H1 (cell line): ENCODE data around the gene ATP6V1F. TPM values are rescaled to one million over a fixed set of nuclear protein-coding genes. Genes with fewer than 3 reads are reported as not detected.

Experiments
- BACH1 ChIP-seq: IDR thresholded peaks from 2 replicates; pipeline ENCODE4 v1.6.1; 2012; ENCODE audit warnings: low read length, improper control_type of control experiment
- CBX5 ChIP-seq: fragments of 300-800, 300-1000 bp; sonication (generic); IDR thresholded peaks from 2 replicates; pipeline ENCODE4 v1.7.1; 2016; ENCODE audit warnings: antibody characterized with exemption, low read length, low read depth
- CTCF ChIP-seq, 3 experiments: IDR thresholded peaks; 1 replicate in 2 of 3; 2 replicates in 1 of 3; pipeline versions ENCODE4 v1.5.1 to v1.6.1; 2011; ENCODE audit warnings: low read length in 3 of 3, mild to moderate bottlenecking in 3 of 3, inconsistent platforms in 2 of 3, low read depth in 1 of 3, moderate library complexity in 1 of 3; ENCODE audit not compliant: insufficient read depth in 1 of 3; ENCODE audit errors: control extremely low read depth in 1 of 3
- EGR1 ChIP-seq: IDR thresholded peaks from 2 replicates; pipeline ENCODE4 v1.6.1; 2011; ENCODE audit warnings: low read depth, low read length, borderline replicate concordance
- EZH2 ChIP-seq: fragments of 200-600 bp; sonication (generic); IDR thresholded peaks from 2 replicates; pipeline ENCODE4 v1.7.1; 2012; ENCODE audit warnings: low read depth, mild to moderate bottlenecking, moderate library complexity, low read length, inconsistent platforms; ENCODE audit not compliant: severe bottlenecking
- HDAC6 ChIP-seq: IDR thresholded peaks from one replicate; pipeline ENCODE4 v1.7.1; 2012; ENCODE audit warnings: low read depth, mild to moderate bottlenecking, inconsistent platforms, low read length, moderate library complexity
- KDM4A ChIP-seq: IDR thresholded peaks from one replicate; pipeline ENCODE4 v1.7.1; 2012; ENCODE audit warnings: low read depth, mild to moderate bottlenecking, moderate library complexity, low read length, inconsistent platforms; ENCODE audit not compliant: severe bottlenecking
- NANOG ChIP-seq: IDR thresholded peaks from 2 replicates; pipeline ENCODE4 v1.6.1; 2011; ENCODE audit warnings: low read length, low read depth, mild to moderate bottlenecking, inconsistent platforms; ENCODE audit not compliant: insufficient read depth, poor library complexity, severe bottlenecking
- RBBP5 ChIP-seq: IDR thresholded peaks from 2 replicates; pipeline ENCODE4 v1.7.1; 2012; ENCODE audit warnings: low read depth, mild to moderate bottlenecking, inconsistent platforms, low read length, moderate library complexity, borderline replicate concordance
- RNF2 ChIP-seq: fragments of 200-900, 300-1000 bp; sonication (generic); IDR thresholded peaks from 2 replicates; pipeline ENCODE4 v1.7.1; 2016; ENCODE audit warnings: borderline replicate concordance, low read depth, mild to moderate bottlenecking, antibody characterized with exemption, low read length; ENCODE audit not compliant: poor library complexity, severe bottlenecking; ENCODE audit errors: missing control alignments
- SAP30 ChIP-seq: fragments of 300-600 bp; sonication (generic); IDR thresholded peaks from 2 replicates; pipeline ENCODE4 v1.7.1; 2012; ENCODE audit warnings: low read length, moderate library complexity, mild to moderate bottlenecking, inconsistent platforms; ENCODE audit not compliant: insufficient read depth, insufficient replicate concordance
- SIN3A ChIP-seq, 2 experiments: IDR thresholded peaks in 1 of 2; conservative IDR thresholded peaks in 1 of 2; 2 replicates each; pipeline ENCODE4 v1.6.1; 2011 to 2012; ENCODE audit warnings: low read length in 2 of 2, improper control_type of control experiment in 1 of 2, low read depth in 1 of 2, mild to moderate bottlenecking in 1 of 2
- SP2 ChIP-seq: IDR thresholded peaks from 2 replicates; pipeline ENCODE4 v1.6.1; 2012; ENCODE audit warnings: mild to moderate bottlenecking, low read length, inconsistent platforms
- TAF1 ChIP-seq: IDR thresholded peaks from 2 replicates; pipeline ENCODE4 v1.6.1; 2011; ENCODE audit warnings: mild to moderate bottlenecking, low read depth, low read length
- TCF12 ChIP-seq: IDR thresholded peaks from 2 replicates; pipeline ENCODE4 v1.6.1; 2011; ENCODE audit warnings: low read depth, mild to moderate bottlenecking, low read length
- TEAD4 ChIP-seq: IDR thresholded peaks from 2 replicates; pipeline ENCODE4 v1.6.1; 2012; ENCODE audit warnings: low read depth, low read length, inconsistent platforms, mixed read lengths
- USF2 ChIP-seq: IDR thresholded peaks from 2 replicates; pipeline ENCODE4 v1.6.1; 2011; ENCODE audit warnings: low read length, improper control_type of control experiment
- YY1 ChIP-seq: IDR thresholded peaks from 2 replicates; pipeline ENCODE4 v1.6.1; 2011; ENCODE audit warnings: low read depth, mild to moderate bottlenecking, low read length
- polyA plus RNA-seq, 7 experiments: library from polyadenylated mRNA; depleted of rRNA in 3 of 7; stranded (reverse) in 5 of 7; unstranded in 2 of 7; fragments of >200 nt in 5 of 7; fragments of 200-250 nt in 2 of 7; gene quantifications; 1 replicate in 5 of 7; 2 replicates in 1 of 7; 4 replicates in 1 of 7; pipeline versions ENCODE4 v1.2.1 to v1.2.3, GENCODE V29; 2011 to 2013; ENCODE audit warnings: missing spikeins in 2 of 7, mixed read lengths in 2 of 7
- total RNA-seq: library from RNA; stranded (reverse); fragmentation: NEBNext Ultra II Directional; extraction: Animal tissue kit (Norgen Biotek cat#: 25700); gene quantifications from 2 replicates; pipeline ENCODE4 v1.2.1, GENCODE V29; 2021

ATP6V1F gene
- total and polyA plus RNA-seq, 2 of the 8 experiments (the other 6 are each of a cell fraction or from before 2014, with no cell fraction given), result 104 to 318 TPM

GRCh38 chr7:128831994-128832879 is 30.4 kb upstream of the ATP6V1F start (continued):
- TF ChIP-seq HDAC6, result no peak
- no peak for TF ChIP-seq NANOG
- TF ChIP-seq TEAD4, result no peak
- TF ChIP-seq CBX5, result no peak
- TF ChIP-seq CTCF (IDR thresholded peaks at IDR 0.05; ENCODE audit: control extremely low read depth in 1 of 3, insufficient read depth in 1 of 3, low read depth in 1 of 3, low read length in 3 of 3), result no peak
- no peak for TF ChIP-seq YY1
- TF ChIP-seq SAP30, result no peak
- no peak for TF ChIP-seq RNF2
- no peak for TF ChIP-seq BACH1
- no peak for TF ChIP-seq USF2
- TF ChIP-seq TCF12, result no peak
- no peak for TF ChIP-seq EZH2
- TF ChIP-seq RBBP5, result peak; percentile 90
- peak; percentile 44 for TF ChIP-seq KDM4A
- no peak for TF ChIP-seq TAF1
- TF ChIP-seq SIN3A (conservative IDR thresholded peaks at IDR 0.05 in 1 of 2, IDR thresholded peaks at IDR 0.05 in 1 of 2; ENCODE audit: low read depth in 1 of 2, low read length in 2 of 2), result no peak
- 0 out of 2 replicates have a peak, but pooled peaks have one; percentile 6 for TF ChIP-seq EGR1
- no peak for TF ChIP-seq SP2
